SK-N-MC (cell line): ENCODE data around the gene BMP10.

Source experiments
- EZH2 ChIP-seq: fragments of 200-600 bp; sonication (generic); IDR thresholded peaks from one replicate; pipeline ENCODE4 v1.6.1; 2017; ENCODE audit warnings: antibody characterized with exemption
- POLR2AphosphoS5 ChIP-seq: IDR thresholded peaks from 2 replicates; pipeline ENCODE4 v1.6.1; 2012; ENCODE audit warnings: mild to moderate bottlenecking, low read depth, low read length, borderline replicate concordance

GRCh38 chr2:68855550-68855949, 15.6 kb downstream of the BMP10 start:
- TF ChIP-seq POLR2AphosphoS5, result no peak
- no peak for TF ChIP-seq EZH2
